ENCODE measurements around the gene SV2B.

SV2B gene

DNA sequence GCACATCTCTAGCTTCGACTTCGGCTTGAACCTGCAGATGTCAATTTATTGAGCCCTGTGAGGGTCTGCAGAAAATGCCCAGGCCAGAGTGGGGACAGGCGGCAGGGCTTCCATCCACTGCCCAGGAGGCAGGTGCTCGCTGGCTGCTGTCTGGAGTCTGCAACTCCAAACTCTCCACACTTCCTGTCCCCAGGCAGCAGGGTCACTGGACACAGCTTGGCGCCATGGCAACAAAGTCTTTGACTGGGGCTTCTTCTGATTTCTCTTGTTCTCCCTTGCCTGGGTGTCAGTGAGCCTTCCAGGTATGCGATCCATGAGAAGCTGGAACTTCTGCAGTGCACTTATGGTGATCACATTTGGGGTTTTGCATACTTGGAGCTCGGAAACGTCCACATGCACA lies 33.5 kb downstream of the SV2B start:
- no peak overlapping the region for H3K4me3 Mint-ChIP-seq
- no peak overlapping the region for H3K27ac Mint-ChIP-seq
- H3K9me3 Mint-ChIP-seq: peaks cover 0 to 2% of the 10 kb centered on the region in 2 donors
- no peaks in the 10 kb centered on the region for H3K36me3 Mint-ChIP-seq (ENCODE audit: insufficient read depth)
- no peaks in the 10 kb centered on the region for H3K4me1 Mint-ChIP-seq (ENCODE audit: low read depth in 2 of 2)
- H3K27me3 Mint-ChIP-seq: peaks cover 29 to 33% of the 10 kb centered on the region in 2 donors
- DNase-seq (no peak), ATAC-seq (replicated peaks) (no peak)

DNA sequence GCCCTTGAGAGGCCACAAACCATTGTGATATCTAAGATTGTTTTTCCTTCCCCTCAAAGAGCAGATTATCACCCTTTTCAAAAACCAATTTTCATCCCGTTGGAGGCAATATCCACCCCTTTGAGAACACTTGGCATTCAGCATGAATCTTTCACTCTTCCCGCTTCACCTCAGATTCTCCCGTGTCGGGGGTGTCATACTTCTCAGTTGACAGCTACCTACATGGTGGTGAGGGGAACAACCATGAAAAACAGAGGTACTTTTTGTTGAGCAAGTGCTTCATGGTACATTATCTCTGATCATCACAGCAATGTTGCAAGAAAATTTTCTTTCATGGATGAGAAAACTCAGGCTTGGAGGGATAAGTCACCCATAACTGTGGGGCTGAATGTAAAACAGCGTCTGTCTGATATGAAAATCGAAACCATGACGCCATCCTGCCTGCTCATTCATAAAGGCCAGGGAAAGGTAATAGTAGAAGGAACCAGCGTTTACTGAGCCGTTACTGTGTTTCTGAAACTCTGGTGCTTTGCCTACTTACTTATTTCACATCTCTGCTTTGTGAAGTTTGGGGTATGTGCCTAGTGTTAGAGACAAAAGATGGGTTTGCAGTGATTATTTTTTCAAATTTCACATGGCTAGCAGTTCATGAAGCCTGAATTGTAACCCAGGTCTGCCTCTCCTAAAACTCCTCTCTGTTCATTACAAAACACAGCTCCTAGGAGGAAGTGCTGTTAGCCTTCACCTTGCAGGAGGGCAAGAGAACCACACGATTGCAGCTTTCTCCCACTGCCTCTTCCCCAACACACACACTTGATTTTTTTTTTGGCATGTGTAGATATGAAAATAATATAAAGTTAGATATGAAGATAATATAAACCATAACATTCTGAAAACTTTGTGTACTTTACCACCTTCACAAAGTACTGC lies 35.4 kb downstream of the SV2B start:
- no peaks in the 10 kb centered on the region for H3K36me3 Mint-ChIP-seq (ENCODE audit: insufficient read depth)
- H3K4me3 Mint-ChIP-seq: no peak overlapping the region
- peaks cover 0 to 2% of the 10 kb centered on the region in 2 donors for H3K9me3 Mint-ChIP-seq
- H3K4me1 Mint-ChIP-seq (ENCODE audit: low read depth in 2 of 2): no peaks in the 10 kb centered on the region
- ATAC-seq (replicated peaks) (no peak), DNase-seq (no peak)
- H3K27ac Mint-ChIP-seq: no peak overlapping the region
- H3K27me3 Mint-ChIP-seq: peaks cover 42 to 51% of the 10 kb centered on the region in 2 donors

DNA sequence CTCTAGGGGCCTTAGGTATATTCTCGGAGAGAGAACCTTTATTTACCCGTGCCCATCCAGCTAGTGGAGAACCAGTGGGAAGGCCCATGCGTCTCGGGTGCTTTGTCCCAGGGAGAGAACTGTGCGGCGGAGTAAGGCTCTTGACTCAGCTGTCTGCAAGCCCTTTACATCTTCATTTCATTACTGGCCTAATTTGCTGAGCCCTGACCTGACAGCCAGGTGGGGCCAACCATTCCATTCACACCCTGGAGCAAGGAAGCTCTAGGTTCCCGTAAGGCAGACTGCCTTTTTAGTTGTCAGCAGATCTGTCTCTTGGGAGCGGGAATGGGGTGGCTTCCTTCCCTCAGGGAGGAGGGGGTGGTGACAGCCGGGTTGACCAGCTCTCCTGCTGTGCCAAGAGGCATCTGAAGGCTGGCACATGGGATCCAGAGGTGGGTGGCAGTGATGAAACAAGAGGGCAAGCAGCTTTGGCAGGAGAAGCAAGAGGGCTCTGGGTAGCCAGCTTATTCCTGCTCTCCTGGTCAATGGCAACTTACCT lies 36.4 kb downstream of the SV2B start:
- ATAC-seq (replicated peaks) (no peak), DNase-seq (no peak)
- H3K27ac Mint-ChIP-seq: no peak overlapping the region
- H3K27me3 Mint-ChIP-seq: peaks cover 45 to 58% of the 10 kb centered on the region in 2 donors
- peaks cover 0 to 2% of the 10 kb centered on the region in 2 donors for H3K9me3 Mint-ChIP-seq
- no peak overlapping the region for H3K4me3 Mint-ChIP-seq
- H3K4me1 Mint-ChIP-seq (ENCODE audit: low read depth in 2 of 2): no peaks in the 10 kb centered on the region
- no peaks in the 10 kb centered on the region for H3K36me3 Mint-ChIP-seq (ENCODE audit: insufficient read depth)

DNA sequence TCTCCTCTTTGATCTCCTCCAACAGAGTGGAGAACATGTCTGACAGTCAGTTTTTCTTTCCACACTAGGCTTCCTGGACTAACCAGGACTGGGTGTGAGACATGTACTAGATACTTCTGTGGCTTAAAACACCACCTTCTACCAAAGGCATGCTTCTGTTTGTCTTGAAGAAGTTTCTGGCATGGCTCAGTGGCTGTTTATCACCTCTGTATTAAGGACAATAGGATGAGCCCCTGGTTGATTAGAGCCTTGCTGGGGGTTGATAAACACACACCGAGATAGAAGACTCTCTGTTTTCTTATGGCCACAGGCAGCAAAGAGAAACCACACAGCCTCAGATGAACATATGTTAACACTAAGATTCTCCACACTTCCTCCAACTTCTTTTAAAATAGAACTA lies 40.5 kb downstream of the SV2B start:
- no peak for DNase-seq
- ATAC-seq (replicated peaks): no peak
- Mint-ChIP-seq H3K4me3 (no peak overlapping the region), H3K36me3 (ENCODE audit: insufficient read depth) (no peaks in the 10 kb centered on the region), H3K27me3 (peaks cover 51 to 84% of the 10 kb centered on the region in 2 donors), H3K27ac (no peak overlapping the region), H3K9me3 (peaks cover 0 to 2% of the 10 kb centered on the region in 2 donors), H3K4me1 (ENCODE audit: low read depth in 2 of 2) (no peaks in the 10 kb centered on the region)

DNA sequence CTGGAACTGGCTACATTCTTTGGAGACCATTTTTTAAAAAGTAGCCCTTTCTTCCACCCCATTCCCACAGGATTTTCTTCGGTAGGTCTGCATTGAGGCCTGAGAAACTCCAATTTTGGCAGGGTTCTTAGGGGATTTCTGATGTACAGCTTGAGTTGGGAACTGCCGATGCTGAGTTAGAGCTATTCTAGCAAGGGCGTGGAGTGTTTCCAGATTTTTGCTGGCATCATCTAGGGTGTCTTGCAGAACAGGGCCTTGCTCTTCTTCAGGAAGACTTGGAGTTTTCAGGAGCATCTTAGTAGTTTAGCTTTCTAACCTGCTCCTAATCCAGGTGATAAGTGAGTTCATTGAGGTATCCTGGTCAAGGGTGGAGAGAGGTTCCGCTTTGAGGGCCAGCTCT lies 41.0 kb downstream of the SV2B start:
- H3K27me3 Mint-ChIP-seq: peaks cover 51 to 84% of the 10 kb centered on the region in 2 donors
- no peaks in the 10 kb centered on the region for H3K36me3 Mint-ChIP-seq (ENCODE audit: insufficient read depth)
- ATAC-seq (replicated peaks): no peak
- no peak for DNase-seq
- no peaks in the 10 kb centered on the region for H3K4me1 Mint-ChIP-seq (ENCODE audit: low read depth in 2 of 2)
- H3K4me3 Mint-ChIP-seq: no peak overlapping the region
- no peak overlapping the region for H3K27ac Mint-ChIP-seq
- H3K9me3 Mint-ChIP-seq: peaks cover 0 to 2% of the 10 kb centered on the region in 2 donors

DNA sequence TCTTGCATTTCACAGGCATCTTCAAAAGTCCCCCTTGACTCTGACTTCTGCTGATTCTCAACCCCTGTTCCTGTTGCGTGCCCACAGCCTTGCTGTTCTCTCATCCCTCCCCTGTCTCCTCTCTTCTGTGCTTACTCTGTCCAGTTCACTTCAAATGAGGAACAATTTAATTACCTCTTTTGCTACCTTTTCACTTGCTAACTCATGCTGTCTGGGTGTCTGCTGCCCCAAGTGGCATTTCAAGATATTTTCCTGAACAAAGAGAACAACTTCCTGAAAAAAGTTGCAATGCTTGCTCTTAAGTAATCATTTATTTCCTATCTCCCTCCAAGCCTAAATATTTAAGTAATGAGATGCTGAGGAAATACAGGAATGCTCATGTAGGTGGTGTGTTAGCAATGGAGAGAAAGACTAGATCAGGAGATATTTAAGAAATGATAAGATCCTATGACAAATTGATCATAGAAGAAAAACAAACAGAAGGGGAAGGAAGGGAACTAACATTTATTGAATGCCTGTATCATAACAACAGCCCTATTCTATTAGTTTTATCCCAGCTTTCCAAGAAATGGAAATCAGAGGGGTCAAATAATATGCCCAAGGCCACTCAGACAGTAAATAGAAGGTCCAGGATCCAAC lies 42.2 kb downstream of the SV2B start:
- no peak for ATAC-seq (replicated peaks)
- Mint-ChIP-seq H3K4me3 (no peak overlapping the region), H3K27me3 (peaks cover 53 to 86% of the 10 kb centered on the region in 2 donors), H3K9me3 (peaks cover 0 to 2% of the 10 kb centered on the region in 2 donors), H3K27ac (no peak overlapping the region), H3K36me3 (ENCODE audit: insufficient read depth) (no peaks in the 10 kb centered on the region), H3K4me1 (ENCODE audit: low read depth in 2 of 2) (no peaks in the 10 kb centered on the region)
- no peak for DNase-seq

DNA sequence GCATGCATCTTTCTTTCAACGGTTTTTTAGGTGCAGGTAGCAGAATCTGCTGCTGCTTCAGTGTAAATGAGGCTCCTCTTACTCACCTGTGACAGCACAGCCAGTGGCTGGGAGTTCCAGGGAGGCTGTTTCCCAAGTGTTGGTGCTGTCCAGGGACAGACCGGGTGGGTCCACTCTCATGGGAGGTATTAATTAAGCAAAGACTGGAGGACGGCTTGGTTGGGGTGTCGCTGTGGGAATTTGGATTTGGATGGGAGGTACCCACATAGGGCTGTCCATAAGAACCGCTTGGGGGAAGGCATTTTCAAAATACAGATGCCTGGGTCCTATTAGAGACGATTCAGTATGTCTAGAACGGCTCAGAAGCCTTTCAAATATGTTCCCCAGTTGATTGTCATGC lies 42.9 kb downstream of the SV2B start:
- Mint-ChIP-seq H3K27me3 (peaks cover 54 to 88% of the 10 kb centered on the region in 2 donors), H3K36me3 (ENCODE audit: insufficient read depth) (no peaks in the 10 kb centered on the region), H3K9me3 (peaks cover 0 to under 1% of the 10 kb centered on the region in 2 donors), H3K4me1 (ENCODE audit: low read depth in 2 of 2) (no peaks in the 10 kb centered on the region), H3K27ac (no peak overlapping the region), H3K4me3 (no peak overlapping the region)
- DNase-seq (no peak), ATAC-seq (replicated peaks) (no peak)

DNA sequence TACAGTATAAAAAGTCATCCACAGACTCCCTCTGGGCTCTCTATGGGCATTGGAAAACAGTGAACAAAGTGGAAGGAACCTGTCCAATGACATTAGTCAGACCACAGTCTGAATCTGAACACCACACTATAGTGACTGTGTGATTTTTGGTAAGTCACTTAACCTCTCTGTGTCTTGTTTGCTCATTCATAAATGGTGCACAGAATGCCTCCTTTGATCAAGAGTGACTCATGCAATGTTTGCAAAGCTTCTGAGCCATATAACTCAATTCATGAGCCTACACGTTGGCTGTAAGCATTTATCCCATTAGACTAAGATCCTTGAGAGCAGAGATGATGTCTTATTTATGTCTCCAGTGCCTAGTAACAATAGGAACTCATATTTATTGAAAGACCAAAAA lies 46.7 kb downstream of the SV2B start:
- Mint-ChIP-seq H3K36me3 (ENCODE audit: insufficient read depth) (no peaks in the 10 kb centered on the region), H3K27me3 (peaks cover 67 to 90% of the 10 kb centered on the region in 2 donors), H3K9me3 (no peaks in the 10 kb centered on the region), H3K4me3 (no peak overlapping the region), H3K4me1 (ENCODE audit: low read depth in 2 of 2) (no peaks in the 10 kb centered on the region), H3K27ac (no peak overlapping the region)
- DNase-seq (no peak), ATAC-seq (replicated peaks) (no peak)

DNA sequence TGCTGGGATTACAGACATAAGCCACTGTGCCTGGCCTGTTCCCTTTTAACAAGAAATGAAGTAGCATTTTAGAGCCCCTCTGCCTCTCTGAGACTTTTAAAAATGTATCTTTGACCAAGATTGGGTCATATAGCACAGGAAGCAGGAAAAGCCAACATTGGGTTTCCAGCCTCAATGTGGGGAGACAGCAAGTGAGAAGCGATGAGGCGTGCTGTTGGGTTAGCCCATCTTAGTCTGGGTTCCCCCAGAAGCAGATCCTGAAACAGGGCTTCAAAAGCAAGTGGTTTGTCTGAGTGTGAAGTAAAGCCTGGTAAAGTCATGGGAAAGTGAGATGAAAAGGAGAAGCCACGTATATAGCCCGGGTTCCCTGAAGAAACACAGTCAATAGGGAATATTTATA lies 48.2 kb downstream of the SV2B start:
- Mint-ChIP-seq H3K4me3 (no peak overlapping the region), H3K4me1 (ENCODE audit: low read depth in 2 of 2) (no peaks in the 10 kb centered on the region), H3K27me3 (peaks cover 72 to 85% of the 10 kb centered on the region in 2 donors), H3K36me3 (ENCODE audit: insufficient read depth) (no peaks in the 10 kb centered on the region), H3K9me3 (no peaks in the 10 kb centered on the region), H3K27ac (no peak overlapping the region)
- ATAC-seq (replicated peaks): no peak
- DNase-seq: no peak

DNA sequence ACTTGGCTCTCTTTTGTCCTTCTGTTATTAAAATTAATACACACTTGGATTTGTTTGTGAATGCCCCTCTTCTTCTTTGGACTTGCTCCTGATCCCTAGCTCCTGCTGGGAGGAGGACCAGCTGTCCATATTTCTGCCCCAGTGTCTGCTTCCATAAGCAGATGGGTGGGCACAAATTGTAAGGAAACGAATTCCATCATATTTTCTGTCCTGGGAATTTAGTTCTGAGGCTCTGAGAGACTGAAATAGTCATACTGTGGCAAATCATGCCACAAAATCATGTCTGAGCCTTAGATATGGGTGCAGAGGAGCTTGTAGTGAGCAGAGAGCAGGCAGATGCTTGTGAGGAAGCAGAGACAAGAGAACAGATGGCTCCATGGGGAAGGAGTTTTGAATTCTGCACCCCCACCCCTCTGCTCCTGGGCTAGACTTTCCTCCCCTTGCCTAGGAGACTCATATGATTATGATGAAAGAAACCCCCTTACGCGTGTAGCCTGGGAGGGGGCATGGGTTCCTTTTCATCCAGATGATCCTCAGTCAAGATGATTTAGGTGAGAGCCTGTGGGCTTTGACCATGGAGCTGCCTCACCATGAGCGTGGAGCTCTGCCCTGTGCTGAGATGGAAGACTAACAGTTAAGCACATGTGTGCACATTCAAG lies 50.6 kb downstream of the SV2B start:
- peaks cover 84 to 92% of the 10 kb centered on the region in 2 donors for H3K27me3 Mint-ChIP-seq

DNA sequence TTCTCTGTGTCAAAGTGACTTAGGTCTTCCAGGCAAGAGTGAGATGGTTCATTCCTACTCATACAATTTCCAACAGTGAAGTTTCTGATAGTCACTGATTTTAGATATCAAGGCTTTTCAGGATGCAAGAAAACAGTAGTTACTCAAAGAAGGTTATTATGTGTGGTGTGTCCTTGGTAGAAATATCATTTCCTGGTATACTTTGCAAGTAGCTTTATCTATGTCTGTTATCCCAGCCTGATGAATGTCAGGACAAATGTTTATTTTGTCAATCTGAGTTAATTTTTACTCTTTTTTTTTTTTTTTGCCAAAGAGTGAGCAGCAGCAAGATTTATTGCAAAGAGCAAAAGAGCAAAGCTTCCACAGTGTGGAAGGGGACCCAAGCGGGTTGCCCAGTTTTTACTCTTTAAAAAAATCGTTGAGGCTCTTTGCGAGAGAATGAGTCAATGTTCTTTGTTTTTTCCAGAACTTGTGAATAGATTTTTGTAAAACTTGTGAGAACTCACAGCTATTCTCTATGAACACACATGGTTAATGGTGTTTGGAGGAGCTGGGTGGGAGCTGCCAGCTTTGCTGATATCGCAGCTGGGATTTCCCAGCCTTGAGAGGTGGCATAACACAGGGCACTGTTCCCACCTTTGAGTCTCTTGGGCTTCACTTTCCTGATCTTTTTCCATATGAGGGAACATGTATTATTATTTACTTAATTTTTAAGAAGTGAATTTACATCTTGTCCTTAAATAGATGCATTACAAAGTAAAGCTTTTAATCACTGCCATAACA lies 51.9 kb downstream of the SV2B start:
- no peaks in the 10 kb centered on the region for H3K36me3 Mint-ChIP-seq (ENCODE audit: insufficient read depth)
- ATAC-seq (replicated peaks) (no peak), DNase-seq (no peak)
- no peak overlapping the region for H3K27ac Mint-ChIP-seq
- H3K4me1 Mint-ChIP-seq (ENCODE audit: low read depth in 2 of 2): peaks cover 0 to 1% of the 10 kb centered on the region in 2 donors
- H3K27me3 Mint-ChIP-seq: peaks cover 85 to 92% of the 10 kb centered on the region in 2 donors
- no peaks in the 10 kb centered on the region for H3K9me3 Mint-ChIP-seq
- no peak overlapping the region for H3K4me3 Mint-ChIP-seq

More for the DNA sequence above, 50.6 kb downstream of the SV2B start:
- DNase-seq (no peak), ATAC-seq (replicated peaks) (no peak)
- no peaks in the 10 kb centered on the region for H3K9me3 Mint-ChIP-seq
- peaks cover 0 to 1% of the 10 kb centered on the region in 2 donors for H3K4me1 Mint-ChIP-seq (ENCODE audit: low read depth in 2 of 2)
- no peak overlapping the region for H3K27ac Mint-ChIP-seq
- no peaks in the 10 kb centered on the region for H3K36me3 Mint-ChIP-seq (ENCODE audit: insufficient read depth)
- H3K4me3 Mint-ChIP-seq: no peak overlapping the region

DNA sequence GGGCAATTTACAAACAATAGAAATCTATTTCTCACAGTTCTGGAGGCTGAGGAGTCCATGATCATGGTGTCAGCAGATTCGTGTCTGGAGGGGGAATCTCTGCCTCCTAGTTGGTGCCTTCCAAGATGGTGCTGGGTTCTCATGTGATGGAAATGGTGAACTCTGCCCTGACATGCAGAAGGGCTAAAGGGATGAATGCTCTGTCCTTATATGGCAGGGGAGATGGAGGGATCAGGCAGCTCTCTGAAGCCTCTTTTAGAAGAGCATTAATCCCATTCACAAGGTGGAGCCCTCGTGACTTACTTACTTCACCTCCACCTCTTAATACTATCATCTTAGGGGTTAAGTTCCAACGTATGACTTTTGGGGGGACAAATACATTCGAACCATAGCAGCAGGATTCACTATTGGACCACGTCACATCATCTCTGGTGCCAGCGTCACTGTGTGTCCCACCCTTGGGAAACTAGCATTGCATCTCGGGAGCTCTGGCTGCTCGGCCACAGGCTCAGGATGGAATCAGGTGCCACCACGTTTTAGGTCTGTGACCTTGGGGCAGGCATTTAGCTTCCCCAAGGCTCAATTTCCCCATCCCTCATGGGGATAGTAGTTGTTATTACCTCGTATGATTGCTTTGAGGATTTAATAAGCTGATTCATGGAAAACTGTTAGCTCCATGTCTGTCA lies 53.0 kb downstream of the SV2B start:
- no peak overlapping the region for H3K27ac Mint-ChIP-seq
- no peaks in the 10 kb centered on the region for H3K36me3 Mint-ChIP-seq (ENCODE audit: insufficient read depth)
- H3K4me3 Mint-ChIP-seq: no peak overlapping the region
- peaks cover 78 to 92% of the 10 kb centered on the region in 2 donors for H3K27me3 Mint-ChIP-seq
- H3K4me1 Mint-ChIP-seq (ENCODE audit: low read depth in 2 of 2): peaks cover 0 to 1% of the 10 kb centered on the region in 2 donors
- no peak for DNase-seq
- no peak for ATAC-seq (replicated peaks)
- H3K9me3 Mint-ChIP-seq: no peaks in the 10 kb centered on the region

Measured in effector memory CD8-positive, alpha-beta T cell (primary cell).